ENCODE data around the gene TENM4.

- TF ChIP-seq CTCF (IDR thresholded peaks at IDR 0.05) (peak in 1 of 6 experiments; percentile 20), POLR2A (IDR thresholded peaks at IDR 0.05) (no peak)
Observed at GRCh38 chr11:79087961-79088318, 352.9 kb downstream of the TENM4 start.
